Suprapubic skin (tissue), 3 donors: ENCODE measurements around the gene GLP2R.

ENCODE experiments used
- CTCF ChIP-seq, 2 donors: fragments of 200-600 bp in 1 of 2; fragments of 450-650 bp in 1 of 2; sonication (generic) in 1 of 2; IDR thresholded peaks; one replicate each; pipeline ENCODE4 v1.5.1; 2016 to 2019; ENCODE audit warnings: antibody characterized with exemption in 2 of 2, mild to moderate bottlenecking in 1 of 2, moderate library complexity in 1 of 2
- EP300 ChIP-seq: sonication (generic); formaldehyde crosslinking; IDR thresholded peaks from one replicate; pipeline ENCODE4 v1.6.1; 2017; ENCODE audit warnings: antibody characterized with exemption
- POLR2A ChIP-seq, 2 donors: fragments of 450-650 bp; IDR thresholded peaks; one replicate each; pipeline ENCODE4 v1.6.1; 2017; ENCODE audit warnings: antibody characterized with exemption in 2 of 2, mild to moderate bottlenecking in 2 of 2, moderate library complexity in 2 of 2

- TF ChIP-seq CTCF (IDR thresholded peaks at IDR 0.05) (no peak), EP300 (no peak), POLR2A (IDR thresholded peaks at IDR 0.05) (no peak)
Measured at GRCh38 chr17:9824094-9824493, 1.6 kb upstream of the GLP2R start.
